Right cardiac atrium (tissue), 5 donors: Measurements from ENCODE around the gene CAPZB. TPM values are rescaled to one million over a fixed set of nuclear protein-coding genes. Genes with fewer than 3 reads are reported as not detected.

Experiments used
- ATAC-seq, 2 donors: fragments of 200-7000 bp; cut with Tn5 transposase; one replicate each; pipeline versions ENCODE4 v1.8.0 to v1.9.1; 2020; ENCODE audit warnings: moderate library complexity in 2 of 2, mild to moderate bottlenecking in 1 of 2
- DNase-seq, 3 donors: peaks; one replicate each; pipeline ENCODE4 v3.0.0-alpha.2; 2020
- H3K27ac ChIP-seq: one replicate; pipeline ENCODE4 v1.5.1; 2013; ENCODE audit warnings: mild to moderate bottlenecking, low read length, control low read depth, moderate library complexity
- H3K27me3 ChIP-seq: one replicate; pipeline ENCODE4 v1.6.1; 2013; ENCODE audit not compliant: control insufficient read depth, insufficient read depth
- H3K4me1 ChIP-seq: one replicate; pipeline ENCODE4 v1.6.1; 2013; ENCODE audit warnings: low read length; ENCODE audit not compliant: control insufficient read depth, insufficient read depth
- H3K4me3 ChIP-seq: one replicate; pipeline ENCODE4 v1.5.1; 2013; ENCODE audit warnings: low read length, control low read depth
- H3K9me3 ChIP-seq: one replicate; pipeline ENCODE4 v1.6.1; 2013; ENCODE audit warnings: low read length; ENCODE audit not compliant: control insufficient read depth
- WGBS: extraction: QIAGEN DNeasy Blood & Tissue Kit; methylation state at CpG from one replicate; pipeline ENCODE4 v1.1.7; 2013; 5-methylcytosine and 5-hydroxymethylcytosine counted together
- intact Hi-C, 4 donors: fragments of 100-400 bp; cut with DNase I; formaldehyde crosslinking; loops; one replicate each; pipeline versions ENCODE4 v1.11.0 to v1.14.0; 2022 to 2023
- polyA plus RNA-seq: library from polyadenylated mRNA; stranded (reverse); fragments of 200-250 nt; gene quantifications from one replicate; pipeline ENCODE4 v1.2.3, GENCODE V29; 2013
- total RNA-seq, 4 donors: library from RNA; stranded (reverse); fragmentation: NEBNext Ultra II Directional; extraction: Animal tissue kit (Norgen Biotek cat#: 25700); gene quantifications; one replicate each; pipeline ENCODE4 v1.2.1, GENCODE V29; 2021
- donor health status: healthy with polysubstance abuse.
- donor health status: DM: no; HTN: yes; CAD: no.
- donor health status: DM: no; HTN: no; CAD: no.
- donor health status: DM: no; HTN: yes; CAD: no; lungs with severe emphysema.
- donor health status: DM: yes; HTN: yes; CAD: no.

CAPZB gene
- total and polyA plus RNA-seq, 5 donors = 226 to 255 (median 228) TPM

DNA sequence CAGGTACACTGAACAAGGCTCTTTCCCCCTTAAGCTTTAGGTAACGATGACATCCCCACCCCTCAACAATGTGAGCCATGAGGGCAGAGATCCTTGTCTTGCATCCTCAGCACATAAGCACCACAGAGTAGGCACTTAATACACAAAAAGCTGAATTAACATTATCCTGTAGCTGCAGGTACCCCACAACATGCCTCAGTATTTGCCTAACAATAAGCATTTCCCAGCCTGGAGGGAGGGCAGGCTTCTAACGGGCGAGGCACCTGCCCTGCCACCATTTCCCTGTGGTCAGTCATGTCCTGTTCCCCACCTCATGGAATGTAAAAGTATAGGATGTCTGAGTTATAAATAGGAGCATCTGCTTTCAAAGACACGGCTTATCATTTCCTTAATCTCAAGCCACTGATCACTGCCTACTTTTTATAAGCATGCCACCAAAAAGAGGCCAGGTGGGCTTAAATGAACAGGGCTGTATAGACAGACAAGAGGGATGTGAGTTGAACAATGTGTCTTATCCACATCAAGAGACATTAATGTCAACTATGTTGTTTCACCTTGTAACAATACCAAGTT, 3.4 kb downstream of the CAPZB start:
- Histone ChIP-seq H3K4me1 (peaks cover 42% of the 10 kb centered on the region), H3K4me3 (no peak overlapping the region), H3K27ac (no peak overlapping the region), H3K27me3 (no peaks in the 10 kb centered on the region), H3K9me3 (no peaks in the 10 kb centered on the region)
- intact Hi-C loops = loop anchor here (10.0 kb wide), 5 partner anchors 47 to 163 kb away; partner anchors contain the start of gene NBL1 (in 1 of the 4)
- WGBS = 56% methylated on average over 4 of the region's 4 CpGs
- DNase-seq (no peak), ATAC-seq (no peak)

DNA sequence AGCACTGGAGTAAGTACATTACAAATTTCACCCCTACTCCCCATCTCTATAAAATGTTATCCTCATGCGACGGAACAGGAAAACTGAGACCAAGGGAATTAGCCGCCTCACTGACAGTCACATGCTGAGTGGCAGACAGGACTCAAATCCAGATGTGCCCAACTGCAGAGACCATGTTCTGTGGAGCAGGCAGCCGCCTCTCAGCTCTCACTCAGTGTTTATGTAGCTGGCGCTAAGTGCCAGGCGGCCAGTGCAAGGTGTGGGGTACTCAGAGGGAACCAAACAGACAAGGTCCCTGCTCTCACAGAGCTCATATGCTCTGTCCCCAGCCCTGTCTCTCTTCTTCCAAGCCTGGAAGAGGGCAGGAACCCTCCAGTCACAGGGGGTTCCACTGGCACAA, 5.1 kb downstream of the CAPZB start:
- intact Hi-C loops = loop anchor here (10.0 kb wide), 5 partner anchors 45 to 165 kb away; partner anchors contain the start of gene NBL1 (in 1 of the 4)
- ATAC-seq (no peak), DNase-seq (no peak)
- H3K4me3 ChIP-seq = no peak overlapping the region
- H3K9me3 ChIP-seq = no peaks in the 10 kb centered on the region
- H3K27me3 ChIP-seq = no peaks in the 10 kb centered on the region
- WGBS = 68% methylated on average over 6 of the region's 6 CpGs
- H3K27ac ChIP-seq = no peak overlapping the region
- H3K4me1 ChIP-seq = peaks cover 50% of the 10 kb centered on the region

DNA sequence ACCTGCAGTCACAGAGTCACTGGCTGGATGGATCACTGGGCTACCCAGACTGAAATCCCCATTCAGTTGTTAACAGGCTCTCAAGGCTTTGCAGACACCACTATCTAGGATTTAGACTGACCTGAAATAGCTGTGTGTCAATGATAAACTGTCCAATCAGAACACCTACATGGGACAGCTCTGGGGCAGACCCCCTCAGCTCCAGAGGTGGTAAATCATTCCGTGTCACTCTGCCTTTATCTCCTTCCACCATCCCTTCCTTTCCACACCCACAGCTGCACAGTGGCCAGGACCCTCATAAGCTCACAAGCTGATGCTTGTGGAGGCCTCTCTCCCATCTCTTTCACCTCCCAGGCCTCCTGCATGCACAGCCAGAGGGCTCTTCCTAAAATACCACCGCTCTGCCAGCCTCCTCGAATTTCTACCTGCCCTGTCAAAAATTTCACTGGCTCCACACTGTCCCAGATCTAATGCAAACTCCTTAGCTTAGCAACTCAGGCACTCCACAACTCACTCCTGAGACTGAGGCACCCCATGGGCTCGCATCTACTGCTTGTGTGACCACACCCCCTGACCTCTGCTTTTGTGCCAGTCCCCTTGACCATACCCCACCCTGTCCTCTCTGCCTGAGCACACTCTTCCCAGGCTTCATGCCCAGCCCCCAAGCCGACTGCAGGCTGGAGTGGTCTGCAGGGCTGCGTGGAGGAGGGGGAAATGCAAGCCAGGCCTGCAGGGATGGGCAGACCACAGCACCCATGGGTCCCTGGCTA, 5.8 kb downstream of the CAPZB start:
- ATAC-seq (no peak), DNase-seq (no peak)
- H3K27ac ChIP-seq = no peak overlapping the region
- no peaks in the 10 kb centered on the region for H3K27me3 ChIP-seq
- H3K9me3 ChIP-seq = no peaks in the 10 kb centered on the region
- no peak overlapping the region for H3K4me3 ChIP-seq
- H3K4me1 ChIP-seq = peaks cover 50% of the 10 kb centered on the region
- 38% methylated on average over 6 of the region's 6 CpGs for WGBS
- intact Hi-C loops = loop anchor here (10.0 kb wide), 5 partner anchors 45 to 165 kb away; partner anchors contain the start of gene NBL1 (in 1 of the 4)

DNA sequence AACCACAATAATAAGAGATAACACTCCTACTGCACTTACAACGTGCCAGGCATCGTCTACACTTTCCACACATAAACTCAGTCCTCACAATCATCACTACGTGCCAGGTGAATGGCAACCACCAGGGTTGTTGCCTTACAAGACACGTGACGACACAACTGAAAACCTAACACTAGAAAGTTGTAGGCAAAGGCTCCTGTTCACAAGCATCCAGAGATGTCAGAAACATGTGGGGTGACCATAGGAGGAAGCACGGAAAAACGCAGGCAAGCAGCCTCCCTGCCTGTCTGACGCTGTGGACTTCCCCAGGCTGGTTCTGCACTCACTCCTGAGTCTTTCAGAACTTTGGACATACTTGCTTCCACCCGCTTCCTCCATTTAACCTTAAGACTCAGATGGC, 7.0 kb downstream of the CAPZB start:
- Histone ChIP-seq H3K4me3 (no peak overlapping the region), H3K4me1 (peaks cover 44% of the 10 kb centered on the region), H3K27ac (peak overlapping the region; percentile 23), H3K9me3 (no peaks in the 10 kb centered on the region), H3K27me3 (no peaks in the 10 kb centered on the region)
- intact Hi-C loops = loop anchor here in 1 of 4 donors (10.0 kb wide), 1 partner anchor 84 kb away; no protein-coding TSS in a partner anchor
- DNase-seq (no peak), ATAC-seq (no peak)
- WGBS = 62% methylated on average over 9 of the region's 9 CpGs

DNA sequence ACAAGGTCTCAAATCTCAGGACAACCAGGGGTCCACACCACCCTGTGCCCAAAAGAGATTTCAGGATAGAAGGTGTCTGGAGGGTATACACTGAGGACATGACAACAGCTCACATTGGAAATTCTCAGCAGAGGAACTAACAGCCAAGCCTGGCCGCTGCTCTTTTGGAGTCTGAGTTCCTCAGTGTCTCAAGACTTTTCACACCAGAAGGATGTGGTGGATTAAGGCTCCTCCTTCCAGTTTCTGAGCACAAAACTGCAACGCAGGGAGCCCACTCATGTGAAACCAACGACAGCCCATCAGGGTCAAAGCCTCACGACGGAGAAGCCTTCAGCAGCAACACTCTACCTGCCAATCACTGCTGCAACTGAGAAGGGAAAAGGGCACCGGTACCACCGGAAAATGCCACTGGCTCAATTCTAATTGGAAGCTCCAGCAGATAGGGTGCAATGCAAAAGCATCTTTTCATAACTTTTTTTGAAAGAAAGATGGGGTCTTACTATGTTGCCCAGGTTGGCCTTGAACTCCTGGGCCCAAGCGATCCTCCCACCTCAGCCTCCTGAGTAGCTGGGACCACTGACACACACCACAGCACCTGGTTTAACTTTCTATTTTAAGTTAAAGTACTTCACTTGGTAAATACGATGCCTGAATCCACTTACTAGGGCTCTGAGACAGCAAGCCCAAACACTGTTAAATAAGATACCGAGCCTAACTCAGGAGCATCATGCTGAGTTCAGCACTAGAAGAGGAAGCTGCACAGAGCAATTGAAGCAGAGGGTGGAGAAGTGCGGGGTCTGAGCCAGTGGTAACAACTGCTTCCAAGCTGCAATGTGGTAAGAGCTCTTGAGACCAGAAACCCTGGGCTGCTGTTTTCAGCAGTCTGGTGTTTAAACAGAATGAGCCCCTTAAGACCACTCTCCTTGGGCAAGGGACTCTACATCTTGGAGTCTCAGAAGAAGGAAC, 7.8 kb downstream of the CAPZB start:
- peaks cover 42% of the 10 kb centered on the region for H3K4me1 ChIP-seq
- WGBS = 56% methylated on average over 11 of the region's 11 CpGs
- no peaks in the 10 kb centered on the region for H3K27me3 ChIP-seq
- no peaks in the 10 kb centered on the region for H3K9me3 ChIP-seq
- no peak overlapping the region for H3K4me3 ChIP-seq
- ATAC-seq = peak; percentile 42 to 63
- DNase-seq = peak in 2 of 3 donors; percentile 26 to 61
- H3K27ac ChIP-seq = peak overlapping the region; percentile 23
- intact Hi-C loops = loop anchor here in 1 of 4 donors (10.0 kb wide), 1 partner anchor 83 kb away; no protein-coding TSS in a partner anchor

DNA sequence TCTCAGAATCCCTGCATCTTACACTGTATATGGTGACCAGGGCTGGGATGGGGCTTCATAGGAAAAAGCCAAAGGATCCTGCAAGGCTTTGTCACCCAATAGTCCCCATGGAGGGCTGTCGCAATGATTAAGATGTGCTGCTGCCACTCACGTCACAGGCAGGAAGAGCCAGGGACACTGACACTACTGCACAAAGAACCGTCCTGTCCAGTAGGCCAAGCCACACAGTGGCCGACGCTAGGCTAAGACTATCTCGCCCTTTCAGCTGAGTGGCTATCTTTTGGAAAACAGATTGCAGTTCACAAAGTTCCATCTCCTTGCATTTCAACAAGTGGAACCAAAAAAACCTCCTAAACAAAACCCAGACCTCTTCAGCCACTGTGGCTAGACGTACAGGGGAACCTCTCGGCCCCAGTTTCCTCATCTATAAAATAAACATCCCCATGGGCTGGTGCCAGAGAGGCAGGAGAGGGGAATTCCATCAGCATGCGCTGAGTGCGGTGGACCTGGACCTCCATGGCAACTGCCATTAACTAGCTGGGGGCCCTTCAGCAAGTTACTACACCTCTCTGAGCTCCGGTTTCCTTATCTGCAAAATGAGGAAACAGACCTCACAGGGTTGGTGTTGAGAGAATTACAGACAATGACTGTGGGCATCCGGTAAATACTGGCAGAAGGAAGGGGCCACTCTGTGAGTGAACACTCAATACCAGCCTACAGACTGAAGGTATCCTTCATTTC, 8.7 kb downstream of the CAPZB start:
- no peak overlapping the region for H3K4me3 ChIP-seq
- peak overlapping the region; percentile 63 for H3K27ac ChIP-seq
- ATAC-seq = peak; percentile 61 to 76
- DNase-seq = peak; percentile 54 to 67 (median 67)
- 27% methylated on average over 12 of the region's 12 CpGs for WGBS
- intact Hi-C loops = loop anchor here in 1 of 4 donors (10.0 kb wide), 1 partner anchor 82 kb away; no protein-coding TSS in a partner anchor
- H3K27me3 ChIP-seq = no peaks in the 10 kb centered on the region
- peaks cover 38% of the 10 kb centered on the region for H3K4me1 ChIP-seq
- no peaks in the 10 kb centered on the region for H3K9me3 ChIP-seq

DNA sequence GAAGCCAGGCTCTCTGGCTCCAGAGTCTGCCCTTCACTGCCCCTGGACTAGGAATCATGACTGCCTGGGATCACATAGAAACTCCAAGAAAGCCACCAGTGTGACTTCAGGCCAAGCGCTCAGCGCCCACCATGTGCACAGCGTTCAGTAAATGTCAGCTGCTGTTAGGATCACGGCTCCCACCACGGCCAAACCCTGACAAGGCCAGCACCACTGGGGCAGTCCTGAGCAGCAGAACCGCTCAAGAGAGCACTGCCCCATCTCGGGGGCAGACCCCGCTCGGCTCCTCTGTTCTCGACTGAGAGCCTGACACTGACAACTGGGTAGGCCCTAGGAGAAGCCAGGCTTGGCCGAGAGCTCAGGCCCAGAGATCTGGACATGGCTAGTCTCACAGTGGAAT, 10.0 kb downstream of the CAPZB start:
- intact Hi-C loops = loop anchor here in 1 of 4 donors (10.0 kb wide), 1 partner anchor 80 kb away; no protein-coding TSS in a partner anchor
- Histone ChIP-seq H3K9me3 (no peaks in the 10 kb centered on the region), H3K27ac (no peak overlapping the region), H3K4me3 (no peak overlapping the region), H3K27me3 (no peaks in the 10 kb centered on the region), H3K4me1 (peaks cover 32% of the 10 kb centered on the region)
- ATAC-seq = no peak
- 89% methylated on average over 11 of the region's 11 CpGs for WGBS
- DNase-seq = no peak

DNA sequence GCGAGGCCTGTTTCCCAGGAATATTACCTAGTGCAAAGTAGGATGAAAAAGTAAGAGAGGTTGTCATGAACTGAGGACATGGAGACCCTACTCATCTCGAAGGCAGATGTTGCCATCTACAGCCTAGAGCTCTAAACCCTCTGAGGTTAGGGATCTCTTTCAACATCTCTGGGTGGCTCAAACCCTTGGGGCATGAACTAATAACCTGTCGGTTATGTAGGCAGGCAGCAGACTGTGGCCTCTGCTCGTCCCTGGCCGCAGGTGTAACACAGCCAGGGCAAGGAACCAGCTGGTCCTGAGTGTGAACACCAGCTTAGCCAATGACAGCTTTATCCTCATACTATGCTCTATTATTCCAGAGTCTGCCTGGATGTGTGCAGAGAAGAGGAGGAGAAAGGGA, 13.2 kb downstream of the CAPZB start:
- Histone ChIP-seq H3K27me3 (no peaks in the 10 kb centered on the region), H3K4me1 (peaks cover 33% of the 10 kb centered on the region), H3K9me3 (no peaks in the 10 kb centered on the region), H3K4me3 (no peak overlapping the region), H3K27ac (no peak overlapping the region)
- 63% methylated on average over 5 of the region's 5 CpGs for WGBS
- no peak for DNase-seq
- no peak for ATAC-seq
- intact Hi-C loops = loop anchor here in 1 of 4 donors (10.0 kb wide), 1 partner anchor 77 kb away; no protein-coding TSS in a partner anchor

DNA sequence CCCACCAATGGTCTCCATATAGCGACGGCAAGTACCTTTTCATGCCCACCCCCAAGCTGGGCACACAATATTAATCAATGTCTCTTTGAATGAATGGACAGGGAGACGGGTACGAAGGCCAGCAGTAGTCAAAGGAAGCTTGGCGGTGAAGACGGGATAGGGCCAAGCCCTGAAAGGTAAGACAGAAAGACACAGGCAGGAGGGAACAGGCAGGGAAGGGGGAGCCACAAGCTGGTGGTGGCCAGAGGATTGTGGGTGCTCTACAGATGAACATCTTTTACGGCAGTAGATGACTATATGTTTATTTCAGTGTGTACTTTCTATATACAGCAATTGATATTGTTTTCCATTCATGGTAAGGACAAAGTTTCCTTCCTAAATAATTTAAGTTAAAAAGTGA, 16.3 kb downstream of the CAPZB start:
- DNase-seq (no peak), ATAC-seq (peak in 1 of 2 donors; percentile 2)
- 67% methylated on average over 7 of the region's 7 CpGs for WGBS
- Histone ChIP-seq H3K4me3 (no peak overlapping the region), H3K27ac (peak overlapping the region; percentile 62), H3K9me3 (no peaks in the 10 kb centered on the region), H3K27me3 (no peaks in the 10 kb centered on the region), H3K4me1 (peaks cover 32% of the 10 kb centered on the region)
- intact Hi-C loops = no loop called here

DNA sequence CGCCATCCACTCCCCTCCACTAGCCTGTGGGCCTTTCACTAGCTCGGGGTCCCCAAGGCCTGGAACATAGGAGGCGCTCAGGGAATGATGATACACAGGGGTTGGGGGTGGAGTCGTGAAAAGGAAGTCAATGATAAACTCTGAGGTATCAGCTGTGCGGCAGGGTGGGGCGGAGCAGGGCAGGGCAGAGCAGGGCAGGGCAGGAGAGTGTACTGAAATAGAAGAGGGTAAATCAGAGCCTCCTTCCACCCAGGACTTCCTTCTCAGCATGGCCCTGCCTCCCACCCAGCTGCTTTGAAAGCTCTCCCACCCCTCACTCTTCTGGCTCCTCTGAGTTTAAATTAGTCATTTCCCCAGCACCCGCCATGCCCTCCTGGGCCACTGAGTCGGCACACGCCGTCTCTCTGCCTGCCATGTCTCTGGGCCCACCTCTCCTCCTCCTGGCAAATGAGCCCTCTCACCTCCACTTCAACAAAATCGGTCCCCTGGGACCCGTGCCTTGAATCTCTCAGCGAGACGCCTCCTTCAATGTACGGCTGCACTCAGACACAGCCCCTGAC, 16.9 kb downstream of the CAPZB start:
- no peak overlapping the region for H3K27ac ChIP-seq
- intact Hi-C loops = no loop called here
- DNase-seq (peak; percentile 58 to 81 (median 77)), ATAC-seq (peak; percentile 67 to 85)
- H3K4me3 ChIP-seq = no peak overlapping the region
- H3K27me3 ChIP-seq = no peaks in the 10 kb centered on the region
- no peaks in the 10 kb centered on the region for H3K9me3 ChIP-seq
- H3K4me1 ChIP-seq = peaks cover 32% of the 10 kb centered on the region
- WGBS = 57% methylated on average over 15 of the region's 15 CpGs
